Suprapubic skin (tissue), 4 donors: ENCODE results near the gene TNNC1.

Experiments used
- EP300 ChIP-seq: sonication (generic); formaldehyde crosslinking; IDR thresholded peaks from one replicate; pipeline ENCODE4 v1.6.1; 2017; ENCODE audit warnings: antibody characterized with exemption
- POLR2A ChIP-seq, 2 donors: fragments of 450-650 bp; IDR thresholded peaks; one replicate each; pipeline ENCODE4 v1.6.1; 2017; ENCODE audit warnings: antibody characterized with exemption in 2 of 2, mild to moderate bottlenecking in 2 of 2, moderate library complexity in 2 of 2
- POLR2AphosphoS5 ChIP-seq, 3 donors: sonication (generic); formaldehyde crosslinking; IDR thresholded peaks; one replicate each; pipeline ENCODE4 v1.6.1; 2017; ENCODE audit warnings: antibody characterized with exemption in 3 of 3
- TF ChIP-seq, protein P1 (sequence below), 2 donors: fragments of 200-600 bp in 1 of 2; fragments of 450-650 bp in 1 of 2; sonication (generic) in 1 of 2; IDR thresholded peaks; one replicate each; pipeline ENCODE4 v1.5.1; 2016 to 2019; ENCODE audit warnings: antibody characterized with exemption in 2 of 2, mild to moderate bottlenecking in 1 of 2, moderate library complexity in 1 of 2

GRCh38 chr3:52406791-52407510 lies 46.9 kb downstream of the TNNC1 start:
- TF ChIP-seq, protein P1, sequence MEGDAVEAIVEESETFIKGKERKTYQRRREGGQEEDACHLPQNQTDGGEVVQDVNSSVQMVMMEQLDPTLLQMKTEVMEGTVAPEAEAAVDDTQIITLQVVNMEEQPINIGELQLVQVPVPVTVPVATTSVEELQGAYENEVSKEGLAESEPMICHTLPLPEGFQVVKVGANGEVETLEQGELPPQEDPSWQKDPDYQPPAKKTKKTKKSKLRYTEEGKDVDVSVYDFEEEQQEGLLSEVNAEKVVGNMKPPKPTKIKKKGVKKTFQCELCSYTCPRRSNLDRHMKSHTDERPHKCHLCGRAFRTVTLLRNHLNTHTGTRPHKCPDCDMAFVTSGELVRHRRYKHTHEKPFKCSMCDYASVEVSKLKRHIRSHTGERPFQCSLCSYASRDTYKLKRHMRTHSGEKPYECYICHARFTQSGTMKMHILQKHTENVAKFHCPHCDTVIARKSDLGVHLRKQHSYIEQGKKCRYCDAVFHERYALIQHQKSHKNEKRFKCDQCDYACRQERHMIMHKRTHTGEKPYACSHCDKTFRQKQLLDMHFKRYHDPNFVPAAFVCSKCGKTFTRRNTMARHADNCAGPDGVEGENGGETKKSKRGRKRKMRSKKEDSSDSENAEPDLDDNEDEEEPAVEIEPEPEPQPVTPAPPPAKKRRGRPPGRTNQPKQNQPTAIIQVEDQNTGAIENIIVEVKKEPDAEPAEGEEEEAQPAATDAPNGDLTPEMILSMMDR (IDR thresholded peaks at IDR 0.05): no peak
- TF ChIP-seq EP300: no peak
- no peak for TF ChIP-seq POLR2AphosphoS5 (IDR thresholded peaks at IDR 0.05)
- TF ChIP-seq POLR2A (IDR thresholded peaks at IDR 0.05): no peak
